GM10266 (cell line): Measurements from ENCODE around the gene PAX7.

Source experiments
- DNase-seq: peaks from one replicate; pipeline ENCODE4 v3.0.0; 2012; ENCODE audit errors: extremely low spot score
- CTCF ChIP-seq: IDR thresholded peaks from 2 replicates; pipeline ENCODE4 v1.5.1; 2012; ENCODE audit warnings: mild to moderate bottlenecking, low read depth; ENCODE audit not compliant: control insufficient read depth, insufficient read depth; ENCODE audit errors: missing control alignments

The PAX7 gene

GRCh38 chr1:18700530-18700929 lies 69.9 kb downstream of the PAX7 start:
- no peak for DNase-seq
- no peak for TF ChIP-seq CTCF

- TF ChIP-seq CTCF: no peak
- DNase-seq: no peak
These were observed 70.5 kb downstream of the PAX7 start for GRCh38 chr1:18701183-18701582.

- no peak for DNase-seq
- no peak for TF ChIP-seq CTCF
These were observed 72.5 kb downstream of the PAX7 start for GRCh38 chr1:18703041-18703621.

- TF ChIP-seq CTCF: no peak
- DNase-seq: no peak
These were observed 75.2 kb downstream of the PAX7 start for GRCh38 chr1:18705811-18706210.

- DNase-seq: no peak
- TF ChIP-seq CTCF: no peak
These were observed 77.1 kb downstream of the PAX7 start for GRCh38 chr1:18707696-18708257.

- DNase-seq: no peak
- no peak for TF ChIP-seq CTCF
These were observed 79.4 kb downstream of the PAX7 start for GRCh38 chr1:18710002-18710401.

GRCh38 chr1:18711003-18711402 lies 80.4 kb downstream of the PAX7 start:
- TF ChIP-seq CTCF: no peak
- no peak for DNase-seq
